ENCODE measurements around the gene SYNGR4.
"Not testable (repeated sequence)": the region's sequence is repeated elsewhere in the genome, so short reads cannot be mapped to it uniquely, and the experiment has no call there.

The SYNGR4 gene
- 0 to 0.05 reads per million in 2 donors for total RNA-seq

- DNase-seq = peak; percentile 98
Observed at GRCh38 chr19:48363810-48364597, at the start of gene SYNGR4, which contains the start of gene TMEM143. Gene SYNGR4 (plus strand): TSS chr19:48364367. CDS start chr19:48365843, 1,476 bp downstream. Gene TMEM143 (minus strand): TSS chr19:48363940. CDS start chr19:48363920, 20 bp downstream.

- no peak for DNase-seq
Observed at GRCh38 chr19:48315712-48316111, 48.5 kb upstream of the SYNGR4 start.

- DNase-seq = not testable (repeated sequence)
Observed at GRCh38 chr19:48317708-48317960, 46.5 kb upstream of the SYNGR4 start.

GRCh38 chr19:48318286-48318987 lies 45.7 kb upstream of the SYNGR4 start:
- no peak for DNase-seq

- DNase-seq = peak; percentile 33
Observed at GRCh38 chr19:48319647-48320541, 44.3 kb upstream of the SYNGR4 start.

- DNase-seq = peak; percentile 88
Observed at GRCh38 chr19:48321372-48321621, 42.9 kb upstream of the SYNGR4 start.

GRCh38 chr19:48321622-48322591 lies 42.3 kb upstream of the SYNGR4 start:
- peak; percentile 99 for DNase-seq

- DNase-seq = peak; percentile 50
Observed at GRCh38 chr19:48325265-48325910, 38.8 kb upstream of the SYNGR4 start, which contains the start of gene EMP3. Gene EMP3 (plus strand): TSS chr19:48325552. CDS start chr19:48326845, 1,293 bp downstream.

GRCh38 chr19:48329167-48329891 lies 34.8 kb upstream of the SYNGR4 start:
- DNase-seq = no peak

GRCh38 chr19:48330012-48330681 lies 34.0 kb upstream of the SYNGR4 start:
- peak; percentile 61 for DNase-seq

GRCh38 chr19:48332351-48332661 lies 31.9 kb upstream of the SYNGR4 start:
- DNase-seq = no peak

GRCh38 chr19:48332662-48333466 lies 31.3 kb upstream of the SYNGR4 start:
- peak; percentile 61 for DNase-seq

GRCh38 chr19:48333467-48334384 lies 30.4 kb upstream of the SYNGR4 start:
- peak; percentile 89 for DNase-seq

GRCh38 chr19:48338253-48338755 lies 25.9 kb upstream of the SYNGR4 start:
- no peak for DNase-seq

- DNase-seq = no peak
Observed at GRCh38 chr19:48338802-48339503, 25.2 kb upstream of the SYNGR4 start.

- no peak for DNase-seq
Observed at GRCh38 chr19:48340995-48341394, 23.2 kb upstream of the SYNGR4 start.

Measured in activated gamma-delta T cell (primary cell).